Measurements from ENCODE around the gene NRXN2.

The NRXN2 gene

DNA sequence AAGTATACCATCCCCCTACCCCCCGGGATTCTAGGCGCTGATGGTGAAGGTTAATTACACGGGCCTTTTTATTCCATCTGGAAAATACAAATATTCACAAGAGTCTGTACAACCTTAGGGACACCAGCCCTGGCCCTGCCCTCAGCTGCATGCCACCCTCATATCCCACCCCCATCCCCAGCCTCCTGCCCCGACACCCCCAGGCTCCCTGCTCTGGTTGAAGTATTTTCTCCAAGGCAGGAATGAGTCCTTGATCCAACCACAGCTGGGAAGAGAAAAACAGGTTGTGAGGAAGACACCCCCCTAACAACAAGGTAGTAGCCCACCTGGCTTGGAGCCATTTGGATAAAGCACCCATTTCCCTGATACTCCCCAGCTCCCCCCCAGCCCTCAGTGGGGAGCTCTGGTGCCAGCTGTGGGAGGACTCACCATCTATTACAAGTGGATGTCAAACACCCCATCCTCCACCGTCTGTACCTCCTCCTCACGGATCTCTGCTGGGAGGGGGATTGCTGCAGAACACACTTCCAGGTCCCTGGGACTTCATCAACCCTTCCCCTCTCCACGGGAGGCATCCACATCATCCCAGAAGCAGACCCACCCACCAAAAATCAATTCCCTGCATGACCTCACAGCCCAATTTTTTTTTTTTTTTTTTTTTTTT, 4.0 kb upstream of the NRXN2 start:
- TF ChIP-seq, protein P1, sequence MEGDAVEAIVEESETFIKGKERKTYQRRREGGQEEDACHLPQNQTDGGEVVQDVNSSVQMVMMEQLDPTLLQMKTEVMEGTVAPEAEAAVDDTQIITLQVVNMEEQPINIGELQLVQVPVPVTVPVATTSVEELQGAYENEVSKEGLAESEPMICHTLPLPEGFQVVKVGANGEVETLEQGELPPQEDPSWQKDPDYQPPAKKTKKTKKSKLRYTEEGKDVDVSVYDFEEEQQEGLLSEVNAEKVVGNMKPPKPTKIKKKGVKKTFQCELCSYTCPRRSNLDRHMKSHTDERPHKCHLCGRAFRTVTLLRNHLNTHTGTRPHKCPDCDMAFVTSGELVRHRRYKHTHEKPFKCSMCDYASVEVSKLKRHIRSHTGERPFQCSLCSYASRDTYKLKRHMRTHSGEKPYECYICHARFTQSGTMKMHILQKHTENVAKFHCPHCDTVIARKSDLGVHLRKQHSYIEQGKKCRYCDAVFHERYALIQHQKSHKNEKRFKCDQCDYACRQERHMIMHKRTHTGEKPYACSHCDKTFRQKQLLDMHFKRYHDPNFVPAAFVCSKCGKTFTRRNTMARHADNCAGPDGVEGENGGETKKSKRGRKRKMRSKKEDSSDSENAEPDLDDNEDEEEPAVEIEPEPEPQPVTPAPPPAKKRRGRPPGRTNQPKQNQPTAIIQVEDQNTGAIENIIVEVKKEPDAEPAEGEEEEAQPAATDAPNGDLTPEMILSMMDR (IDR thresholded peaks at IDR 0.05; ENCODE audit: low read depth, low read length) = no peak
- TF ChIP-seq MAX (IDR thresholded peaks at IDR 0.05; ENCODE audit: low read depth, low read length) = no peak
- DNase-seq (ENCODE audit: low read depth) = no peak
- H3K4me3 ChIP-seq (ENCODE audit: low read depth, low read length) = no peak overlapping the region

DNA sequence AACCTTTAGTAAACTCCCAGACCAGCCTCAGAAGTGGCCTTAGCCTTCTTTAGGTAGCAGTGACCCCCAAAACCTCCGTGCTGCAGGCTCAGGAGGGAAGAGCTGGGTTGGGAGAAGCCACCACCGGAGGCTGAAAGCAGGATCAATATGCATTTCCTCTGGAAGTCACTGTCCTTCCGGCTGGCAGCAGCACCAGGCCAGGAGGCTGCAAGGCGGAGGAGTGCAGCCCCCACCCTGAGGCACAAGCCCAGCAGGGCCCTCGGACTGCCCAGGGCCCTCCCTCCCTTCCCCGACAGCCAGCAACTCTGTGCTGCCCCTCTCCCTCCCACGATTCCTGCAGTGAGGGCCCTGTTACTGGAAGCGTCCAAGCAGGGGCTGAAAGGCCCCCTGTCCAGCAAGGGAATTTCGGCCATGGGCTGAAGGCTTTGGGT, 3.2 kb upstream of the NRXN2 start:
- no peak for TF ChIP-seq MAX (IDR thresholded peaks at IDR 0.05; ENCODE audit: low read depth, low read length)
- no peak for TF ChIP-seq POLR2A (IDR thresholded peaks at IDR 0.05; ENCODE audit: extremely low read depth, insufficient read length)
- TF ChIP-seq MYC (IDR thresholded peaks at IDR 0.05; ENCODE audit: low read depth, low read length) = no peak
- TF ChIP-seq, protein P1 (IDR thresholded peaks at IDR 0.05; ENCODE audit: low read depth, low read length) = no peak
- no peak overlapping the region for H3K4me3 ChIP-seq (ENCODE audit: low read depth, low read length)
- DNase-seq (ENCODE audit: low read depth) = no peak

DNA sequence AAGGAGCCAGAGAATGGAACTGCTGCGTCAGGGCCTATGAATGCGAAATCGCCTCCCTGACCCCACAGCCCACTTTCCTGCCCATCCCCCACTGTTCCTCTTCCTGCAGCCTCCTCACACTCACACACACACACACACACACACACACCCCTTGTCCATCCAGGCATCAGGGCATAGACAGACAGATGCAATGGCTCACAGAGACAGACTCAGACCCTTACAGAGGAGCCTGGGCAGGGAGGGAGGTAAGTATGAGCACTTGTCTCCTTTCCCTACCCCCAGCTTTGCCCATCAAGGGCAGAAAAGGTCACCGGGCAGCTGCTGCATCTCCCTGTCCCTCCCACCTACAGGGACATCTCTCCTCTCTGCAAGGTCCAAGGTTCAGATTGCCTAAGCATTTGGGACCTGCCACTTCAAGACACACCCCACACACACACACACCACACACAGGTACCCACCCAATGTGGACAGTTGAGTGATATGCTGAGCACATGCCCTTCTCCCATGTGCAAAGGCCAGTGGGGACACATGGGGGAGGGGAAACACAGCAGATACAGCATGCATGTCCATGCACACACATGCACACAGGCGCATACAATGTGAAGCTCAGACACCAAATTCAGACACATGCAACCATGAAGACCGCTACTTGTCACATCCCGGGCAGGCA, 2.0 kb upstream of the NRXN2 start:
- no peak overlapping the region for H3K4me3 ChIP-seq (ENCODE audit: low read depth, low read length)
- DNase-seq (ENCODE audit: low read depth) = peak; percentile 51

DNA sequence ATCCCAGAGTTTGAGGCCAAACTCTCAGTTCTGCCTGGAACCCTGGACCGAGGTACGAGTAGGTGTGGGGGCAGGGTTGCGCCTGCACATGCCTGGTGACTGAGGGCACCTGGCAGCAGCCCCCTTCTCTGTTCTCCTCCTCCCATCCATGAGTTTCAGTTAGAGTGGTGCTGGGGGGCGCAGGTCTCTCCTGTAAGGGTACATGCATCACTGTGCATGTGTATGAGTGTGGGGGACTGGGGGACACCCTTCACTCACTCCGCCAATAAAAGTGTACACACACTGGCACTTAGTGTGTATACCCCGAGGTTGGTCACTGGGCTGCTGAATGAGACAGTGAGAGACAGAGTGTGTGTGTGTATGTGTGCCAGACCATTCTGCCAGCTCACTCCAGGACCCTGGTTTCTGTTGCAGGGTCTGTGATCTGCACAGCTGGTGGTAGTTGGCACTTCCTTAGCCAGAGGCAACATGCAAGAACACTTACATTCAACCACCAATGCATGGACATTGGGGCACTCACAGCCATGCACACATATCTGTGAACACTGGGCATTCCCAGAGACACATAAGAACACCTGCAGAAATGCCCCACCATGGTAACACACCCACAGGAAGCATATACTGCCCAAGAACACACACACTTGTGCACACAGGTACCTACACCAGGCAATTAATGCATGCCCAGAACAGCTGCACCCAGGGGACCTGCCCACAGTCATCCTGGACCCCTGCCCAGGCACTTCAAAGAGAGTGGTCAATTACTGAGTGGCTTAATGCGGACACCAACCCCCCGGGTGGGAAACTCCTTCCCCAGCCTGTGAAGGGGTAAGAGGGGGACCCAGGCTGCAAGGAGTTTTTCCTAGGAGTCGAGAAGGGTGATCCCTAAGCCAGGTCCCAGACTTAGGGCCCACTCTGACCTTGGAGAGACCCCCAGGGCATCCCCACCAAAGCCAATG, 1.2 kb upstream of the NRXN2 start:
- peak; percentile 55 for DNase-seq (ENCODE audit: low read depth)
- TF ChIP-seq, protein P1 (IDR thresholded peaks at IDR 0.05; ENCODE audit: low read depth, low read length) = no peak
- no peak for TF ChIP-seq POLR2A (IDR thresholded peaks at IDR 0.05; ENCODE audit: extremely low read depth, insufficient read length)
- no peak overlapping the region for H3K4me3 ChIP-seq (ENCODE audit: low read depth, low read length)

More for the DNA sequence above, 2.0 kb upstream of the NRXN2 start:
- TF ChIP-seq POLR2A (IDR thresholded peaks at IDR 0.05; ENCODE audit: extremely low read depth, insufficient read length) (no peak), MYC (IDR thresholded peaks at IDR 0.05; ENCODE audit: low read depth, low read length) (no peak), MAX (IDR thresholded peaks at IDR 0.05; ENCODE audit: low read depth, low read length) (no peak)
- TF ChIP-seq, protein P1 (IDR thresholded peaks at IDR 0.05; ENCODE audit: low read depth, low read length) = no peak

DNA sequence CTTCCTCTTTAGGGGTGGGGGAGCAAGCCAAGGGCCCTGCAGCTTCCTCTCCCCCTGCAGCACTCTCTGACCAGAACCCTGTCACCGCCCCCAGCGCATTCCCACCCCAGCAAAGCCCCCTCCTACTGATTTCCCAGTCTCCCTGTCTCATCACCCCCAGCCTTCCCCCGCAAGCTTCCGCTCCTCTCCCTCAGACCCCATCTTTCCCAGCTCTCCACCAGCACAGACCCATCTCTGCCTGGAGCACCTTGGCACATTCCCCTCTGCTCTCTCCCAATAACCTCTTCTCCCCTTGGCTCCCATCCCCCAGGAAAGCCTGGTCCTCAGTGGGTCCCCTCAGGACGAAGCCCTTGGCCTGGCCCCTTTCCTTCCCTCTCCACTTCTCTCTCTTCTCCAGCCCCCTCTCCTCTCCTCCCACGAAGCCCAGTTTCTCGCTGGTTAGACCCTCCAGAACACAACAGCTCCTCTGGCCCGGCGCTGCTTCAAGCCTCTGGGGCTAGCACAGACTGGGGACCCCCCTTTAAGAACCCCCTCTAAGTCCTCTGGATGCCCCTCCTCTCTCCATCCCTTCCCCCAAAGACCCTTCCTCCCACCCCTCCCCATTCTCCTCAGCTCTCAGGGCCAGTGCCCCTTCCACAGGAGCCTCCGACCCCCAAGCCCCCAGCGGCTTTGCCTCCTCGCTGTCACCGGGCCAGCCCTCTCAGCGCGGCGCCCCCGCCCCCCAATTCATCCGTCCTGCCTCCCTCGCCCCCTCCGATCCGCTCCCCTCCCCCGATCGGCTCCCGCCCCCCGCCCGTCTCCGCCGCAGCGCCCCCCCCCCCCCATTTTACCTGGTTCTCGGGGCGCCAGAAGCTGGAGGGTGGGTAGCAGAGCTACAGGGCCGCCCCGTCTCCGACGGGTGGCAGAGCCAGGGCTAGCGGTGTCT, 594 bp downstream of the NRXN2 start:
- H3K4me3 ChIP-seq (ENCODE audit: low read depth, low read length) = no peak overlapping the region
- no peak for TF ChIP-seq MAX (IDR thresholded peaks at IDR 0.05; ENCODE audit: low read depth, low read length)
- DNase-seq (ENCODE audit: low read depth) = peak; percentile 32
